ENCODE results near the gene KIRREL3. TPM values are rescaled to one million over a fixed set of nuclear protein-coding genes. Genes with fewer than 3 reads are reported as not detected.

KIRREL3 gene
- total and polyA plus RNA-seq, 2 of the 4 experiments (the other 2 are of a cell fraction), result 10.9 to 15.9 TPM

- in situ Hi-C loops (cut with MboI; ENCODE audit: low sequenced_read_pairs), result no loop called here
- no TSS peak for BruUV-seq (replicated peaks)
- no peak overlapping the region for H3K9ac ChIP-seq (ENCODE audit: low read depth, low read length)
- no peak overlapping the region for H4K91ac ChIP-seq (ENCODE audit: insufficient read depth, low read depth, low read length)
- peaks cover 5% of the 10 kb centered on the region; the same call in 1 of the 2 replicates for H3K27me3 ChIP-seq (ENCODE audit: control insufficient read depth, insufficient read depth, low read length)
- H2BK20ac ChIP-seq (ENCODE audit: low read depth, low read length), result no peak overlapping the region
- H3K23ac ChIP-seq (ENCODE audit: low read depth, low read length), result no peak overlapping the region
- no peak overlapping the region for H2AK5ac ChIP-seq (ENCODE audit: low read depth, low read length)
- H3K4me2 ChIP-seq (ENCODE audit: low read depth, low read length), result no peak overlapping the region
- no peaks in the 10 kb centered on the region for H3K9me3 ChIP-seq (ENCODE audit: control insufficient read depth, insufficient read depth, low read length)
- no peak overlapping the region for H3K27ac ChIP-seq (ENCODE audit: insufficient read depth, low read length)
- H3K4ac ChIP-seq (ENCODE audit: low read depth, low read length), result no peak overlapping the region
- H3K36me3 ChIP-seq (ENCODE audit: control insufficient read depth, insufficient read depth, low read length), result no peaks in the 10 kb centered on the region
- no peak overlapping the region for H4K8ac ChIP-seq (ENCODE audit: low read depth in 2 of 2, low read length in 2 of 2)
- no peak overlapping the region for H2BK5ac ChIP-seq (ENCODE audit: low read depth, low read length, poor library complexity, severe bottlenecking)
- peaks cover 16% of the 10 kb centered on the region for H3K9me1 ChIP-seq (ENCODE audit: insufficient read depth, low read length)
- no peak overlapping the region for H3K18ac ChIP-seq (ENCODE audit: low read depth, low read length)
- H3K56ac ChIP-seq (ENCODE audit: extremely low read depth, insufficient read depth, low read length), result no peak overlapping the region
- CTCF ChIA-PET, result no interaction called here
- H3K4me1 ChIP-seq (ENCODE audit: control insufficient read depth, insufficient read depth, low read length), result no peaks in the 10 kb centered on the region
- H2BK15ac ChIP-seq (ENCODE audit: low read depth, low read length), result no peak overlapping the region
- no peak overlapping the region for H4K5ac ChIP-seq (ENCODE audit: low read depth, low read length)
- no peak overlapping the region for H3K14ac ChIP-seq (replicated peaks; ENCODE audit: low read depth, low read length)
- no peak for DNase-seq
- H2AK9ac ChIP-seq (replicated peaks; ENCODE audit: low read depth, low read length, poor library complexity), result peak overlapping the region; percentile 72
- TF ChIP-seq USF2 (IDR thresholded peaks at IDR 0.05; ENCODE audit: low read depth, low read length), result no peak
- TF ChIP-seq FOS (IDR thresholded peaks at IDR 0.05; ENCODE audit: low read depth, low read length), result no peak
- no peak for TF ChIP-seq RAD21 (IDR thresholded peaks at IDR 0.05; ENCODE audit: low read length)
- TF ChIP-seq MAFK (IDR thresholded peaks at IDR 0.05; ENCODE audit: low read depth, low read length), result no peak
- TF ChIP-seq ELK1 (IDR thresholded peaks at IDR 0.05; ENCODE audit: borderline replicate concordance, low read depth, low read length), result no peak
- no peak for TF ChIP-seq MAZ (IDR thresholded peaks at IDR 0.05; ENCODE audit: borderline replicate concordance, low read depth, low read length)
- TF ChIP-seq NFE2L2 (IDR thresholded peaks at IDR 0.05; ENCODE audit: low read depth, low read length), result no peak
- TF ChIP-seq CTCF (conservative IDR thresholded peaks at IDR 0.05; ENCODE audit: low read depth, low read length), result no peak
- TF ChIP-seq RFX5 (IDR thresholded peaks at IDR 0.05; ENCODE audit: low read depth, low read length), result no peak
- peak overlapping the region; percentile 18 for H2AFZ ChIP-seq (replicated peaks; ENCODE audit: low read length, poor library complexity)
- ATAC-seq (ENCODE audit: low read depth), result no peak
- 19% methylated on average over 4 of the region's 24 CpGs; no CpG with 5 or more reads in 1 of the 2 experiments for WGBS, 2 experiments (ENCODE audit: extremely low coverage in 2 of 2, insufficient read length in 1 of 2)
- no peaks in the 10 kb centered on the region; a peak in 1 of 4 replicates for H3K79me1 ChIP-seq (ENCODE audit: low read depth in 1 of 2, low read length in 2 of 2)
- H4K20me1 ChIP-seq (ENCODE audit: insufficient read depth, low read length), result 0 out of 2 replicates have a peak, but pooled peaks cover 15% of the 10 kb centered on the region
- H3K4me3 ChIP-seq (ENCODE audit: insufficient read depth, low read depth, low read length), result no peak overlapping the region
- dilution Hi-C loops (cut with HindIII; ENCODE audit: low sequenced_read_pairs, unreplicated experiment), result no loop called here
- no peak overlapping the region for H2BK120ac ChIP-seq (ENCODE audit: low read depth, low read length)
- intact Hi-C loops (cut with micrococcal nuclease), result no loop called here
- POLR2A ChIA-PET (ENCODE audit: unreplicated experiment), result no interaction called here
Observed at GRCh38 chr11:126452241-126453101, 548.1 kb downstream of the KIRREL3 start.

Measured in IMR-90 (cell line).